NCI-H2196 treated with DMSO at 0.1 percent for 48 hours (cell line): ENCODE measurements around the gene CACNA1A.
"Not testable (repeated sequence)": the region's sequence is repeated elsewhere in the genome, so short reads cannot be mapped to it uniquely, and the experiment has no call there.

ENCODE experiments used
- DNase-seq: peaks from one replicate; lab custom pipeline; 2025; ENCODE audit not compliant: unreplicated experiment; lab: John Stamatoyannopoulos, UW

The CACNA1A gene

DNA sequence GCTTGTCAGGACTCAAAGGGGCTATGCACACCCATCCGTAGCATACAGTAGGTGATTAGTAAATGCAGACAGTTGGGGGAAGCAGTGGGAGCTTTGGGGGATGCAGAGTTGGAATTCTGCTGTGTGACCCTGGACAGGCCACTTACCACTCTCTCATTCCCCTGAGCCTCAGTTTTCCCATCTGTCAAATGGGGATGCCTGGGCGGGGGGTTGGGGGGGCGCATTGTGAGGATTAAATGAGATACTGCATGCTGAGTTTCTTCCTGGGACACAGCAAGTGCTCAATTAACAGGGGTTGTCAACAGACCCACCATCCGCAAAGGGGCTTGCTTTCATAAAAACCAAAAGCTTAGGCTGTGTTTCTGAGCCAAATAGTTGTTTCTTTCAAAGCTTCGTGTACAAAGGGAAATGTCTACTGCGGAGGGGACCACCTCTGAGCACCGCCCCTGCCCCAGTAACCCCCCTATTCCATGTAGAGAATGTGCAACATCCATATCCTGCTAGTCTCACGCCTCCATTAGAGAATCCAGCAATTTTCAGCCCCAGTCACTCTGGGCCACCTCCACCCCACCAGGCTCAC, 223.7 kb downstream of the CACNA1A start:
- DNase-seq, result no peak

DNA sequence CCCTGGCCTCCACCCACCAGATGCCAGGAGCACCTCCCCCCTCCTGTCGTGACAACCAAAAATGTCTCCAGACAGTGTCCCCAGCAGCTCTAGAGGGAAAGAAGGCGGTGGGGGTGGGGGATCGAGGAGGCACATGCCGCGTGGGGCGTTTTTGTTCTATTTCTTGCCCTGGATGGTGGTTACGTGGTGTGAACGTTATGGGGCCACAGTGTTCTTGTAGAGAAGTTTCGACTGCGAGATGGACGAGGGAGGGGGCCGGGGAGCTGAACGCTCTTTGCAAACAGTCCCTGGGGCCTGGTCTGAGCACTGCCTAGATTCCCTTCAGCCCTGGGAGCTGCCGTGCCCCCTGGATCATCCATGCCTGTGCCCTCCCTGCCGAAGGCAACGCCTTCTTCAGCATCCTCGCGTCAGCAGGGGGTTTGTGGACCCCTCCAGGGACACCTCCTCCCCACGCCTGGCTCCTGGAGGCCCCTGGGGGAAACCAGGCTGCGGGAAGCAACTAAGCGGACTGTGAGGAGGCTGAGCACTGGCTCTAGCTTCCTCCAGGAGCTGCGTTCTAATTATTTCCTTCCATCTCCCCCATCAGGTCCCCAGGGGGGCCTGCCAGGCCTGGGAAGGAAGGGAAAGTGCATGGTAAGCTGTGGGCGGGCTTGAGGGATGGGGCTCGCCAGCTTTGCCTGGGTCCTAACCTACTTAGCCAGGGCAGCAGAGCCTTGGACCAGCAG, 224.6 kb downstream of the CACNA1A start:
- DNase-seq, result no peak

DNA sequence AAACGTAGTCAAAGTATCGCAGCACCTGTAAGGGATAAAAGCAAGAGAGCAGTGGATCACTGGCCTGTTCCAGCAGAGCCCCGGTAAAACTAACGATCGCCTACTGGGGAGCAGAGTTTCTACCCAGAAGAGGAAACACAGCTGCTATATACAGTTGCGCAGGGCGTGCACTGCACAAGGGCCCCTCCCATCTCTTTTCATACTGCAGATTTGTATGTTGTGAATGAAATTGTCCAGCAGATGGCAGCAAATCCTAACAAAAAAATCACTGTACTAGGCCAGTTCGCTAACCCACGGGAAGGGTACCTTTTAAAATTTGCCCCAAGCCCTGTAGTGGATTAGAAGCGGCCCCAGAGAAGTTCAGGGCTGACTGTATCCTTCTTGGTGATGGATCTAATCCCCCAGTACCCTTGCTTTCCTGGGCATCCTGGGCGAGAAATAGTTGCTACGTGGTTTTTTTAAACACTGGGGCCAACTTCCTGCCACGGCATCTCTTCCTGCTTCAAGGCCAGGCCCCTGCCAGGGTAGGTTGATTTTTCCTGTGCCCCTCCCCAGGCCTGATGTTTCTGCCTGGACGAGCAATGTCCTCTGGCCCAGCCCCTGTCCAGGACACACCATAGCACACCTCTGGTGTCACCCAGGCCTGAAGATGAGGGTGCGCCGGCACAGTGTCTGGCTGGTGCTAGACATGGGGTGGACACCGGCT, 229.0 kb downstream of the CACNA1A start:
- DNase-seq, result no peak

DNA sequence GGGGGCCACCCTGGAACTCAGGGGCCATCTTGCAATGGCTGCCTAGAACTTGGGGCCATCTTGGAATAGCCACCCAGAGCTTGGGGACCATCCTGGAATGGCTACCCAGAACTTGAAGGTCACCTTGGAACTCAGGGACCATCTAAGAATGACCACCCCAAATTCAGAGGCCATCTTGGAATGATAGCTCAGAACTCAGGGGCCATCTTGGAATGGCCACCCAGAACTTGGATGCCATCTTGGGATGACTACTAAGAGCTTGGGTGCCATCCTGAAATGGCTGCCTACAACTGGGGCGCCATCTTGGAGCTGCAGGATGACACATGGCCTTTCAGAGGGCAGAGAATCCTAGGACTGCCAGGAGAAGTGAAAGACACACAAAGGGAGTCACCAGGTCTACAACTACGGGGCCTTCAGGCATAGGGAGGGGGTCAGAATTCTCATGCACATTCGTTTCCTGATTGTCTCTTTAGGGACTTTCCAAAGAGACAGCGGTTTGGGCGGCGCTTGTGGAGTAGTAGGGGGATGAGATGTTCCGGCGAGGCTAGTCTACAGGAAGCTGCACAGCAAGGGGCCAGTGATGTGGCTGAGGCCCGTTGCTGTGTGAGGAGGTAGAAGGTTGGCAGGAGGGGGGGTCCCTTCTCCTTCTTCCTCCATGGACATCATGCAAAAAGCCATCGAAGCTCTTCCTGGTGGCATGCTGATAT, 231.1 kb downstream of the CACNA1A start:
- no peak for DNase-seq

DNA sequence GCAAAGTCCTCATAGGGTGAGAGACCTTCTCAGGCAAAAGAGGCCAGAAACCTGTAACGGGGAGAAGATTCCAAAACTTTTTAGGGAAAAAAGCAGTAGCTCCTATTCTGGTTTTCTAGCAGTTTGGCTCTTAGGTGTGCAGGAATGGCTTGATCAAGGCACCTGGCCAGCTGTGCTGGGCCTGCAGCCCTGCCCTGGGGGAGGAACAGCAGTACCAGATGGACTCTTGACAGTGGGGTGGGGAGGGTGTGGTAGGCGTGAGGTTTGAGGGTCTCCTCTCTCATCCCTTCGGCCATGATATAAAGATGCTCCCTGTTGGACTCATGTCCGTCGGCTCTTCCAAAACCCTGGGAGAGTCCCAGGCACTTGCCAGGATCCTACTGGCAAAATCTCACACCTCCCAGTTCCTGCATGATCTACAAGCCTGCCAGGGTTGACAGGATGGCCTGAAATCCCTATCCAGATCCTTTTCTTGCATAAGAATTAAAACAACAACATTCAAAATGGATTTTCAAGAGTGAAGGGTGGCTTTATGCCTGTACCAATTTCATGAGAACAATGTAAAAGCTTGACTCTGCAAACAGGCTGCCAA, 235.7 kb downstream of the CACNA1A start:
- no peak for DNase-seq

DNA sequence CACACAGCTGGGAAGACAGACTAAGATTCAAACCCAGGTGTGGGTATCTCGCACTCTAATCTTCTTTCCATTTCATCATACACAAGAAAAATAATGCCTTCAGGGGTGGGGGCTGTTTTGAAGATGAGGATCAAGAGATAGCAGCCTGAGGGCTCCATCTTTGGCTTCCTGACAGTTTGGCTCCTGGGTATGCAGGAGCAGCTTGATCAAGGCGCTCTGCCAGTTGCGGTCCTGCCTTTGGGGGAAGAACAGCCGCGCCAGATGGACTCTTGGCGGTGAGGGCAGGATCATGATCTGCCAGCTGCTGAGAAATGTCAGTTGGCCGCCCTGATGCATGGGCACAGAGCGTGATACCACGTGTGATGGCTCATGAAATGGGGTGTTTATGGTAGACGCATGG, 236.9 kb downstream of the CACNA1A start:
- DNase-seq, result no peak

DNA sequence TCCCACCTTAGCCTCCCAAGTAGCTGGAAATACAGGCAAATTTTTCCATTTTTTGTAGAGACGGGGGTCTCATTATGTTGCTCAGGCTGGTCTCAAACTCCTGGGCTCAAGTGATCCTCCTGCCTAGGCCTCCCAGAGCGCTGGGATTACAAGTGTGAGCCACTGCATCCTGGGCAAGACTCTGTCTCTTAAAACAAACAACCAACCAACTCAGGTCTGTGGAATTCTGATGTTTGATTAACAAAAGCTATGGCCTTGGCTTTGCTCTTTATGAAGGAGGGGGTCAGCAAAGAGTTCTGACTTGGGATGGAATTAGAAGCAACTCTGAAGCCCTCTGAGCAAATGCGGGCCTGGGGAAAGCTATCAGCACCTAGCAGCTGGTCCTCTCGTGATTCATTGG, 238.4 kb downstream of the CACNA1A start:
- no peak for DNase-seq

DNA sequence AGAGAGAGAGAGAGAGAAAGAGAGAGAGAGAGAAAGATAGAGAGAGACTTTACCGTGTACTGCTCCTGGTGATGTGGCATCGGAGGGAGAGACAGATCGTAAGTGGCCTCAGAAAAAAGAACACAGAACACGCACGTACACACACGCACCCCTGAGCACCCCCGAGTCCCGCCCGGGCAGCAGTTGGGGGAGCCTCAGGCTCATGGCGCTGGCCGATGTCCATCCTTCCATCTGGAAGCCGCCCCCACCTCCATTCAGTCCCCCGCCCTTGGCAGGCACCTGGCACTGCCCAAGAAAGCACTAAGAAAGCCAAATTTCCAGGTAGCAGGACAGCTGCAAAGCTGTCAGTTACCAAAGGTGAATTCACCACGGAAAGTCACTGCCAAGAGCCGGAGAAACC, 239.1 kb downstream of the CACNA1A start:
- no peak for DNase-seq

DNA sequence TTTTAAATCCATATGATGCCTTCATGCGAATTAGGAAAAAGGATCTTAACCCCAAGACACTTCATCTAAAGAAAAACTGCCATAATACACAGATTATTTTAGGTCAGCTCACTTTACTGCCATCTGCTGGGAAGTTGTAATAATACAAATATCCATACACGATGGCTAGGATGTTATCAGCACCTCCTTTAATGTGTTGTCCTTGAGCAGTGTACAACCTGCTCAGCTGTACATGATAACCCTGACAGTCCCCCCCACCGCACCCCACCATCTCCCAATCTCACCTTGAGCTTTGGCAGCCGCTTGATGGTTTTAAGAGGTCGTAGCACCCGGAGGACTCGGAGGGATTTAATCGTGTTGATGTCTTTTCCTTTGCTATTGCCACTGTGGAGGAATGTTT, 243.8 kb downstream of the CACNA1A start:
- DNase-seq, result no peak

DNA sequence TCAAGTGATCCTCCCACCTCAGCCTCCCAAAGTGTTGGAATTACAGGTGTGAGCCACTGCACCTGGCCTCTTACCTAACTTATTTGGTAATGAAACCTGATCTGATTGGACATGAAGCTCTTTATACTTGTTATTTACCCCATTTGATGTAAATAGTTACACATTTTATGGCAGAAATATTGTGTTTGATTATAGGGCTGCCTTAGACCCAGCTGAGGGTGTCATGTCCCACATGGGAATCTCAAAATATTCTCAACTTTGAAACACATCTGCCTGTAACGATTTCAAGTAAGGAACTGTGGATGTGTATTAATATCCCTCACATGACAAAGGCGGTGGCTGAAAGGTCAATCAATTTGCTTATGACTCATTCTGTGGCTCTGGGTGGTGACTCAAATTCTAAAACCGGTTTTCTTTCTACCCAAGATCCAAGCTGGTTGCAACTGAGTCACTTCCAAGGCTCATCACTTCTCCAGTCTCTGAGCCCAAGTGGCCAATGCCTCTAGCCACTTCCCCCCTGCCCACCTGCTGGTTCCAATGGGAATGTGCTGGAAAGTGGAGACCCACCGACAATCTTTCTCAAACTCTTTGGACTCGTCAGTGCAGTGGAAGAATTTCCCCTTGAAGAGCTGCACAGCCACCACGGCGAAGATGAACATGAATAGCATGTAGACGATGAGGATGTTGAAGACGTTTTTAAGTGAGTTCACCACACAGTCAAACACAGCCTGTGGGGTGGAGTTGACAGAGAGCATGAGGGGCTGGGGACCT, 245.2 kb downstream of the CACNA1A start:
- no peak for DNase-seq

DNA sequence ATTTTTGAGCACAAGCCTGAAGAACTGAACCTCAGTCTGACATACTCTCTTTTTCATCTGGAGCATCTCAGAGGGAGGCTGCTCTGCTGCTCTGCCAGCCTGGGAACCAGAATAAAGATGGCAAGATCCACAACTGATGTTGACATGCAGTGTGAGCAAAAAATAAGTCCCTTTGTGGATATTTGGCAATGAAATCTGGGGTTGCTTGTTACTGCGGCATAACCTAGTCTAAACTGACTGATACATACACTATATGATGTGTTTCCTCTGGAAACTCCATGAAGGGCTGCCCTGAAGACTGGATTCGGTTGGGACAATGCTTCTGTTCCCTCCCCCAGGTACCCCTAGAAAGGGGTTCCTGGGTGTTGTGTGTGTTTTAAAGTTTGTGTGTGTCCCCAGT, 249.4 kb downstream of the CACNA1A start:
- DNase-seq, result no peak

DNA sequence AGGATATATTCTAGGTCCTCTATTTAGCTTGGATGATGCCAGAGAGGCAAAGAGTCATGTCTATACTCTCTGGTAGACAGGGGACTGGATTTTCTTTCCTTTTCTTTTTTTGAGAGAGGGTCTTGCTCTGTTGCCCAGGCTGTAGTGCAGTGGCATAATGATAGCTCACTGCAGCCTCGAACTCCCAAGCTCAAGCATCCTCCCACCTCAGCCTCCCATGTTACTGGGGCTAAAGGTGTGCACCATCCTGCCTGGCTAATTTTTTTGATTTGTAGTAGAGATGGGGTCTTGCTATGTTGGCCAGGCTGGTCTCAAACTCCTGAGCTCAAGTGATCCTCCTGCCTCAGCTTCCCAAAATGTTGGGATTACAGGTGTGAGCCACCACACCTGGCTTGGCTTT, 249.9 kb downstream of the CACNA1A start:
- DNase-seq, result not testable (repeated sequence)

DNA sequence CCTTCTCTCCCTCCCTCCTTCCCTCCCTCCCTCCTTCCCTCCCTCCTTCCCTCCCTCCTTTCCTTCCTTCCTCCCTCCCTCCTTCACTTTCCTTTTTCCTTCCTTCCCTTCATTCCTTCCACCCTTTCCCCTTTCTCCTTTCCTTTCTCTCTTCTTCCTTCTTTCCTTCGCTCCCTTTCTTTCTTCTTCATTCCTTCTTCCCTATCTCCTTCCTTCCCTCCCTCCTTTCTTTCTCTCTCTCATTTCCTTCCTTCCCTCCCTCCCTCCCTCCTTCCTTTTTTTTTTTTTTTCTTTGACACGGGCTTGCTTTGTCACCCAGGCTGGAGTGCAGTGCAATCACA, 250.6 kb downstream of the CACNA1A start:
- no peak for DNase-seq

DNA sequence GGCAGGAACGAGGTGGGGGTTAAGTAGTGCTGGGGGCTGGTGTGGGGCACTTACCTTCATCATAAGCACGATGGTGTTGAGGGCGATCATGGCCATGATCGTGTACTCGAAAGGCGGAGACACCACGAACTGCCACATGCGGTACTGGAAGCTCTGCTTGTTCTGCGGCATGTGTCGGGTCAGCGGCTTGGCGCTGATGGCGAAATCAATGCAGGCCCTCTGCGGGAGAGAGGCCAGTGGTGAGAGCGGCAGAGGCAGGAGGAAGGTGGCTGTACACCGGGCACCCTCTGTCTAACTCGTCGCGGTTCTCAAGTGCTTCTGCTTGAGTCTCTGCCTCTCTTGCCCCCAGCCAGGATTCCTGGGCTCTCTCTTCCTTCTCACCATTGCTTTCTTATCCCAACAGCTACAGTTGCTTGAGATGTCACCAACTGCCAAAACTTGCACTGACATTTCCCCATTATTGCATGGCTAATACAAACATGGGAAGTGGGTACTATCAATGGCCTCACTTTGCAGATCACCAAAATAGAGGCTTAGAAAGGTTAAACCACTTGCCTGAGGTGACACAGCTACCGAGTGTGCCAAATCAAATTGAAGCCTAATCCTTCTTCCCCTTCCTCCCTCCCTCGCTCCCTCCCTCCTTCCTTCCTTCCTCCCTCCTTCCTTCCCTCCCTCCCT, 251.1 kb downstream of the CACNA1A start:
- no peak for DNase-seq

DNA sequence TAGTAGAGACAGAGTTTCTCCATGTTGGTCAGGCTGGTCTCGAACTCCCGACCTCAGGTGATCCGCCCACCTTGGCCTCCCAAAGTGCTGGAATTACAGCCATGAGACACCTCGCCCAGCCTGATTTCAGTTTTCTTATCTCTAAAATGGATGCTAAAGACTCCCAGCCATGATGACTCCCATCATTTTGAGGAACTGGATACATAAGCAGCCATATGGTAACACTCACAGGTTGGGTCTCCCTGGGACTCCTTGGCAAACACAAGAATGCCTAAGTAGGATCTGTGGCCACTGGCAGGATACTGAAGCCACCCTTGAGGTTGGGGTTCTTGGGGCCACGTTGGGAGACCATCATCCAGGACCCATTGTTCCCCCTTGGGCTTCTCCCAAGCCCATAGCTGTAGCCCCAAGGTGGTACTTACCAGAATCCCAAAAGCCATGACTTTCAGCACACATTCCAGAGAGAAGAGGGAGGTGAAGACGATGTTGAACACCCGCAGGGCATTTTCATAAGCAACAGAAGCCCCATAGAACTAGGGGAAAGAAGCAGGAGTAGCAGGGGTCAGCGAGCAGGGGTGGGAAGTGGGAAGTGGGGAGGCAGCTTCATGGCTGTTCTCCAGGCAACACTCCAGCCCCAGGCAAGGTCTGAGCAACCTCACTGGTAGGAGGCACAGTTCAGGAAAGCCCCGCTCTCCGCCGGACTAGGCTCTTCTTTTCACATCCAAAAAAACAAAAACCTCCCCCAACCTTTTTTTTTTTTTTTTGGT, 253.5 kb downstream of the CACNA1A start:
- no peak for DNase-seq

DNA sequence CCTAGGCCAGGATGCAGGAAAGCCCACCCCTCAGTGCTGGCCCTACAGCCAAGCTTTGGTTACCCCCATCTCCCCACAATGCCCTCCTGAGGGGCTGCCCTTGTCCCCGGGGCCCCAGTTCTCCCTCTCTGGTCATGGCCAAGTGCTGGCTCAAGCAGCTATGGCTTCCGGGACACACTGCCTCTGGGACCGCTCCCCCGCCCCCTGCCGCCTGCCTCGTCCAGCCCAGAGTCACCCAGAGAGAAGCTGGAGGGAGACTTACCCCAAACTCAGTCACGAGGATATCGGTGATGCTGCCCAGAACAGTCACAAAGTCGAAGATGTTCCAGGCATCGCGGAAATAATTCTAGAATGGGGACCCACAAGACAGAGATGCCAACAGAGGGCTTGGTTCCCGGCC, 261.4 kb downstream of the CACNA1A start:
- no peak for DNase-seq

DNA sequence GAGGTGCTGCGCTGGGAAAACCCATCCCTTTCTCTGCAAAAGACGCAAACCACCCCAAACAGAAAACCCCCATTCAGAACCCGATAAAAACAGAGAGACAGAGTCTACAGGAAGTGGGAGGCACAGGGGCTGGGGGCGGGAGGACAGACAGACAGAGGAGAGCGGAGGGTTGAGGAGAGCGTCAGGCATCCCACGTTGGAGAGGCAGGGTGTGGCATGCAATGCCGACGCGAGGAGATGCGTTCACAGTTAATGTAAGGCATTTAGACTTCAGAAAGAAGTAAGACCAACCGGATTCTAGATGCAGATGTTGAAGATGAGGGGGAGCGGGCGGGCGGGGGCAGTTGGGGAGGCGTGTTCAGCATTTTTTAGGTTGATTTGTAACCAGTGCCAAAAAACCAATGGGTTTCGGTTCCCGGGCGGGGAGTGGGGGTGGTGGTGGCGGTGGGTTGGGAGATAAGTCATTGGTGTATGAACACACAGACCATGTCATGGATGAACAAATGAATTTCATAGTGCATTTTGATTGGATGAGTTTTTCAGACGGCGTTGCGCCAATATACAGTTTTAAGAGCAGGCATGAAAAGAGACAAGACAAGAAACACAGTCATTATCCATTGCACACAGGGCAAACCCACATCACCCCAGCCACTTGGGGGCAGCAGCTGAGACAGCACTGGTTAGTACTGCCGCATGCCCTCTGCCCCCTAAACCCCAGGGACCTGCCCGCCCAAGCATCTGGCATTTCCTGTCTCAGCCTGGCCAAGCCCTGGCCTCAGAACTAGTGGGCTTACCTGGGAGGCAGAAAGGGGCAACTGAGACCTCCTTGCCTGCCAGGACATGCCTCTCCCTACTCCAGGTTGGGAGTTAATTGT, 264.8 kb downstream of the CACNA1A start:
- no peak for DNase-seq

DNA sequence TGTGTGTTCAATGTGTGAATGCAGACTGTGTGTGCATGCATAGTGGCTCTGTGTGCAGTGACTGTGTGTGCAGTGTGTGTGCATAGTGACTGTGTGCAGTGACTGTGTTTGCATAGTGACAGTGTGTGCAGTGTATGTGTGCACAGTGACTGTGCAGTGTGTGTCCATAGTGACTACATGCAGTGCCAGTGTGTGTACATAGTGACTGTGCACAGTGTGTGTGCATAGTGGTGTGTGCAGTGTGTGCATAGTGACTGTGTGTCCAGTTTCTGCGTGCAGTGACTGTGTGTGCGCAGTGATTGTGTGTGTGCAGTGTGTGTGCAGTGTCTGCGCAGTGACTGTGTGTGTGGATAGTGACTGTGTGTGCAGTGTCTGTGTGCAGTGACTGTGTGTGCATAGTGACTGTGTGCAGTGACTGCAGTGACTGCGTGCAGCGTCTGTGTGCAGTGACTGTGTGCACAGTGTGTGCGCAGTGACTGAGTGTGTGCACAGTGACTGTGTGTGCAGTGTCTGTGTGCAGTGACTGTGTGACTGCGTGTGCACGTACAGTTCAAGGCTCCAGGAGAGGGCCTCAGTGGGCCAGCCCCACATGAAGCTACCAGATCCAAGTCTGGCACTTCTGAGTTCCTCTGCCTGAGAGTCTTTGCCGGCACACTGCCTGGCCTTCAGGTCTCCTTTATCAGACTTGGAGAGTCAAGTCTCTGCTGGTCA, 265.8 kb downstream of the CACNA1A start:
- DNase-seq, result no peak
